GM18868 (cell line): ENCODE measurements around the gene GRID2.

Source experiments
- ATAC-seq: cut with Tn5 transposase; IDR thresholded peaks from one replicate; pipeline ENCODE4 v1.9.1; 2021; ENCODE audit warnings: mild to moderate bottlenecking, moderate library complexity; ENCODE audit not compliant: unreplicated experiment

The GRID2 gene

GRCh38 chr4:93053140-93053539, 749.4 kb downstream of the GRID2 start:
- ATAC-seq, result no peak

DNA sequence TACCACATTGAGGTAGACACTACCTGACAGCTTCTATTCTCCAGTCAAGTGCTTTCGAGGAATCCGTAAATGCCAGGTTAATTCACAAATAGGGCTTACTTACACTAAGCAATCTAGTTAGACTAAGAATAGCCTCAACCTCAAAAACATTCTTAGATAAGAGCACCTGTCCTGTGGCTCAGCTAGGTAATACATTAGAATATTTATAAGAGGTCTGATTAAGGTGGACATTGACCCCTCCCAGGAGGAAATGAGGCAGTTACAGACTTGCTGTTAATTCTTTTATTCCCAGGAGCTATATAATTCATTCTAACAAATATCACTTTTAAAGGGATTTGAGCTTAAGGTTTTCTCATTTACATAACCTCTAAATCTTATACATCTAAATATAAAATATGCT, 758.1 kb downstream of the GRID2 start:
- no peak for ATAC-seq

DNA sequence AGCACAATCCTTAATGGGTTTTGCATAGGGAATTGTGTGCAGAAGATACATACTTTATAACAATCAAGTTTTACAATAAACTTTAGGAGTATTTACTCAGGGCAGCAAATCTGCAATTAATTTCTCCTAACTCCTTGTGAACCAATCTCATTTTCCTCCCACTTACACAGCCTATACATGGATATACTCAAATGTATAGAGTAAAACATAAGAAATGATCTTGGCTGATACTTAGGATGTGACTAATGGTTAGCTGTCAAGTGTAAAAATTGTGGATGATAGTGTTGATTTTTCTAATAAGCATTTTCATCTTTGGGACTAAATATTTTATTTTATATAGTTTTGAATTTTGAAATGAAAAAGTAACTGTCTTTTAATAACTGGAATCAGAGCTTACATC, 759.6 kb downstream of the GRID2 start:
- no peak for ATAC-seq

DNA sequence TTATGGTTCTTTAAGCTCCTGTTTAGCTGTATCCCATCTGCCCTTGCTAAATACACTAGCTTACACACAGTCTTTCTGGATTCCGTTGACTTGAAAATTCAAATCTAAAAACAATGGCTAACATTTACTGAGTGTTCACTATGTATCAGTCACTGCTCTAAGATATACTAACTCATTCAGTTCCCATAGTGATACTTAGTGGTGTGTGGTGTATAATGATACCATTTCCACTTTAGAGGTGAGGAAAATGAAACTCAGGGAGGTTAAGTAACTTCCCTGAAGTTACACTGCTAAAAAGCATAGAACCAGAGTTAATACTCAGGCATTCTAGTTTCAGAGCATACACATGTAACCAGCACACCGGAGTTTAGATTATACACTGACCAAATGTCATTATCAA, 762.0 kb downstream of the GRID2 start:
- ATAC-seq, result peak; percentile 63

- no peak for ATAC-seq
Measured at GRCh38 chr4:93066749-93067148, 763.0 kb downstream of the GRID2 start.

DNA sequence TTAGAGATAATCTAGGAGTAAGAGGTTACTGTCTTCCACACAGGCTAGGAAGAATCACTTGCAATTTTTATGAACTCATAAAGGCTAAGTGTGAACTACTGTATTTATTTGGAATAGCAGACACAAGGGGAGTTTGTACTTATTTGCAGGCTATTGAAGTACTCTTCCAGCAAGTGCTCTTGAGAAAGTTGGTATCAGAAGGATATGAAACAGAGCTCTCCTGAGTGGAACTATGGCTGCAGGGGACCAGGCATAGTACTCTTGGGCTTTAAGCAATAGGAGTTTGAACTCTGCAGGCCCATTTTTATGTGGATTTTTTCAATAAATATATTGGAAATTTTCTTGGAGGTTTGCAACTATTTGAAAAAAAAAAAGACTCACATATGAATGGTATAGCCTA, 768.5 kb downstream of the GRID2 start:
- ATAC-seq, result no peak

DNA sequence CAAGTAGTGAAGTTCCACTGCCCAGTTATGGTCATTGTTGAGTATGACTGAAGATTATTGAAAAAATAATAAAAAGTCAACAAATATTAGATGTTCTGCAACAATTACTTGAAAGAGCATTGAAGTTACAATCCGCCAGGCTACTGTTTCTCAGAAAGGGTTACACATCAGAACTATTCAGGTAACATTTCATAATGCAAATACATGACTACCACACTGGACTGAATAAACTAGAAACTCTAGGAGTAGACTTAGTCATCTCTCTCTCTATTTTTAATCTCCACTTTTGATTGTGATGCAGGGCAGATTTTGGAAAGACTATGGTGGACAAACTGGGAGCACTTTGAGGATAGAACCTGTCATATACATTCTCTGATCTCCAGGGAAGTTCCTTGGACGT, 776.5 kb downstream of the GRID2 start:
- ATAC-seq, result no peak

- ATAC-seq, result no peak
Measured at GRCh38 chr4:93084599-93085305, 781.0 kb downstream of the GRID2 start.

- ATAC-seq, result no peak
Measured at GRCh38 chr4:93086356-93086755, 782.6 kb downstream of the GRID2 start.

DNA sequence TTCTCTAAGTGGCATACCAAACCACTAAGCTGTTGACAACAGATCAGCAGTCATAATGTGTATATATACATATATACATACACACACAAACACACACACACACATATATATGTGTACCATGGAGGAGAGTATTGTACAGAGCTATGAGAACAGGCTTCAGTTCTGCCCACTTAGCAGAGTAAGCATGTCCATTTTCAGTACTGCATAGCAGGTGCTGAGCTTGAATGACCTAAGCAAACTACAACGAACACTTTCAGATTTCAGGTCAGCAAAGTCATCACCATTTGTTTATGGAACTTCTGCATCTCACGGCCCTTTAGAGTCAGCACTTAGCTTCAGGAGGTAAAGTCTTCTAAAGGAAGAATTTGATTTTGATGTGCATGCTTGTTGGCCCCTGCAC, 789.0 kb downstream of the GRID2 start:
- ATAC-seq, result no peak

DNA sequence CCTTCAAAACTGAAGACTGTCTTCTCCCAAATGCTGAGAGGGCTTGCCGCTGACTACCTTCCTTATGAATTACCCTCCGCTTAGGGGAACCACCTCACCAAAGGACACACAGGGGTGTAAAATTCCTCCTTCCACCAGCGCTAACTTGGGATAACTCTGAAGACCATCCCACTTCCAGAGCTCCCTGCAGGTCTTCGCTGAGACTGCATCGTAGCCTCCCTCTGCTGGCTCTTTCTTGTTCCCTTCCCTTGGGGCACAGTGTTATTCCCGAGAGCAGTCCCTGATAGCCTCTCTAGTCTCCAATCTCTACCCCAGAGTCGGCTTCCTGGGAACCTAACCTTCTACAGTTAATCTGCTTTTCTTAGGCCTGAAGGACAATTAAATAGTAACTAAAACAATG, 799.3 kb downstream of the GRID2 start:
- ATAC-seq, result no peak

DNA sequence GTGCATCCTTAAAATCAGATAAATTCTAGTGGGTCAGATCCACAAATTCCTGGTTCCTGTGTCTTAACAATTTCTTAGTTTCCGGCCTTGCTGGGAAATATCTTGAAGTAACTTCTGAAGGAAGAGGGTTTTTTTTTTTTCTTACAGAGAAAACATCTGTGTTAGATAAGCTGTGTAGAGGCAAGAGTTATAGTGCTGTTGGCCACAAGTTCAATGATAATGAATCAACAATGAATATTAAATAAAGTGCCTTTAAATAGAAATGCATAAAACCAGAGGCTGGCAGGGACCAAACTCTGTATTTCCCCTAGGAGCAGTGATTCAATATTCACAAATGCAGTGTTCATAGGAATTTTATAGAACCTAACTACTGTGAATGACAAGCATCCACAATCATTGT, 812.9 kb downstream of the GRID2 start:
- ATAC-seq, result no peak

DNA sequence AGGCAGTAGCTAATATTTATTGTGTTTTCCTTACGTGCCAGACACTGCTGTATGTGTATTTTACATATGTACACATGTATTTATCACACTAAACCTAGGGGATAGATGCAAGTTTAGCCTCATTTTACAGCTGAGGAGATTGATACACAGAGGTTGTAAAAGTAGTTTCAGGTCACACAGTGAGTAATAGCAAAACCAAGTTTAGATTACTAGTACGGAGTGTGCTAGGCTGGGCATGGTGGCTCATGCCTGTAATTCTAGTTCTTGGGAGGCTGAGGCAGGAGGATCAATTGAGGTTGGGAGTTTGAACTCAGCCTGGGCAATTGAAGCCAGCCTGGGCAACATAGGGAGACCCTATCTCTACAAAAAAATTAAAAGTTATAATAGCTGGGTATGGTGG, 823.7 kb downstream of the GRID2 start:
- peak; percentile 59 for ATAC-seq

- ATAC-seq, result no peak
Measured at GRCh38 chr4:93132631-93133030, 828.9 kb downstream of the GRID2 start.

DNA sequence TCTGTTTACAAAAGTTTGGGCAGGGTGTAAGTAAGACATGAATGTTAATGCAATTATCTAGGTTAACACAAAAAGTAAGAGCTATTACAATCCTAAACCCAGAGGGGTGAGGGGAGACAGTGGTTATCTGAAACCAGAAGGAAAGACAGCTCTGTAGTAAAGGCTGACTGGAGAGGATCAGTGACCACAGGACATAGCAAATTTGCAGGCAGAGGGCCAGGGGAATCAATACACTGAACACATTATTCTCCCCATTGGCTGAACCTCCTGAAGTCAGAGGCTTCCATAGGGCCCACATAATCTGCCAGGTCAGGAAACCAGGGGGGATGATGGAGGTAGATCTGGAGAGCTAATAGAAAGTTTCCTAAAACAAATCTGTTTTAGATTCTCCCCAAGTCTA, 835.4 kb downstream of the GRID2 start:
- ATAC-seq, result no peak

GRCh38 chr4:93143902-93144301, 840.1 kb downstream of the GRID2 start:
- no peak for ATAC-seq

- no peak for ATAC-seq
Measured at GRCh38 chr4:93144644-93145043, 840.9 kb downstream of the GRID2 start.

- ATAC-seq, result no peak
Measured at GRCh38 chr4:93147524-93148212, 843.9 kb downstream of the GRID2 start.

DNA sequence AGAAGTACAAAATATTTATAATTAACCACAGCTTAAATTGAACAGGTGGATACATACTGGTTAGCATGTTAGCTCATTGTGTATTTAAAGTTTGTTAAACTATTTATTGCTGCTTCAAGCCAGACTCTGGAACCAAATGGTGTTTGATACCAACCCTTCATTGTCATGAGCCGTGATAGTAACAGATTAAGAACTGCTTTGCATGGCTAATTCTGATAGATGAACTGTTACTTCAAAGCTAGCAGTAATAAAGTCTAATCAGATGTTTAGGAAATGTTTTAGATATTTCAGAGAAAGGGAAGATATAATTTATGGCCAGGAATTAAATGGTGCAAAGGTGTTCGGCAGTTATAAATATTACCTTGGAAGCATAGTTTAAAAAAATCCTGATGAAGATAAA, 848.7 kb downstream of the GRID2 start:
- no peak for ATAC-seq

DNA sequence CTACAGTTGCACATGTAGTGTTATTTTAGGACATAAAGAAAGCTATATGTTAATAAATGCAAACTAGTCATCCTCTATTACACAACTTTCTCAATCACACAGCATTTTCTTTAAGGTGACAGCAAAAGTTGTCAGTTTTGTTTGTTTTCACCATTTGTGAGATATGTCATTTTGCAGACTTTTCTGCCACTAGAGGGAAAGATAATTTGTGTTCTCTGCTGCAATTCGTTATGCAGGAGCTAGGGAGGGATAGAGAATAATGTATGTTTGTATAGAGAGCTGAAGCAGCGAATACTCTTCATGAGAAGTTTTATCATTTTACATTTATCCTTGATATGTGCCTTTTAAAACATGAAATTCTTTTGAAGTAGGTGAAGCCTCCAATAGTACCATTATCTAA, 854.2 kb downstream of the GRID2 start:
- ATAC-seq, result no peak

DNA sequence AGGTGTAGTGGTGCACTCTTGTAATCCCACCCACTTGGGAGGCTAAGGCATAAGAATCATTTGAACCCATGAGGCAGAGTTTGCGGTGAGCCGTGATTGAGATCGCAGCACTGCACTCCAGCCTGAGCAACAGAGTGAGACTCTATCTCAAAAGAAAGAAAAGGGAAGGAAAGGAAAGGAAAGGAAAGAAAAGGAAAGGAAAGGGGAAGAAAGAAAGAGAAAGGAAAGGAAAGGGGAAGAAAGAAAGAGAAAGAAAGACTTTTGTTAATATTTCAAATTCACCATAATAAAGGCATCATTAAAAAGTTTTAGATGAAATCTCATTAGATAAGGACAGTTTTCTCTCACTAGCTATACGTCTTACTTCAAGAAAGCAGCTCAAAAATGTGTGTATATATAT, 864.3 kb downstream of the GRID2 start:
- no peak for ATAC-seq

DNA sequence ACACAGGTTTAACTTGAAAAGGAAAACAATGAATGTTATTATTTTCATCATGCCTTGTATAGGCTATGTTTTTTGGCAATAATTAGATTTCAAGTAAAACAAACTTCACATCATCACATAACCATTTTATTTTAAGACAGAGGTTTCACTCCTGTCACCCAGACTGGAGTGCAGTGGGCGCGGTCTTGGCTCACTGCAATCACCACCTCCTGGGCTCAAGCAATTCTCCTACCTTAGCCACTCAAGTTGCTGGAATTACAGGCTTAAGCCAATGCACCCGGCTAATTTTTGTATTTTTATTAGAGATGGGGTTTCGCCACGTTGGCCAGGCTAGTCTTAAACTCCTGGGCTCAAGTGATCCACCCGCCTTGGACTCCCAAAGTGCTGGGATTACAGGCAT, 866.2 kb downstream of the GRID2 start:
- ATAC-seq, result no peak

DNA sequence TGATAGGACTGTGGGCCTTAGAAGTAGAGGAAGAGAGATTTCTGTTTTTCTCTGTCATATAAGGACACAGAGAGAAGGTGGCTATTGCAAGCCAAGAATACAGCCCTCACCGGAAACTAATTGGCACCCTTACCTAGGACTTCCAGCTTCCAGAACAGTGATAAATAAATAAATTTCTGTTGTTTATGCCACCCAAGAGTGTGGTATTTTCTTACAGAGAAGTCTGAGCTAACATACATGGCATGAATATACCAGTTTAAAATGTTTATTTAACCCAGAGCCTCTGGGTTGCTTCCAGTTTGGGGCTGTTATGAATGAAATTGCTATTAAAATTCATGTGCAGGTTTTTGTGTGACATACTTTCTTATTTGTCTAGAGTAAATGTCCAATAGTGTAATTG, 870.8 kb downstream of the GRID2 start:
- ATAC-seq, result no peak
